Measurements from ENCODE around the gene GREB1. TPM values are rescaled to one million over a fixed set of nuclear protein-coding genes. Genes with fewer than 3 reads are reported as not detected.

Gene GREB1
- total and polyA plus RNA-seq, 7 experiments from 2014 or later: 0.14 to 0.82 (median 0.25) TPM; not detected in 3

GRCh38 chr2:11582862-11583752 lies 49.3 kb downstream of the GREB1 start:
- H3K27ac ChIP-seq (ENCODE audit: low read depth, low read length): no peak overlapping the region
- ATAC-seq (peak; percentile 54), DNase-seq (peak; percentile 8 to 72 (median 37))
- H3K9me3 Mint-ChIP-seq: no peaks in the 10 kb centered on the region
- H3K4me1 Mint-ChIP-seq: peaks cover 0 to 7% (median 3%) of the 10 kb centered on the region in 7 donors
- H3K27me3 ChIP-seq (ENCODE audit: control insufficient read depth in 2 of 2, insufficient read depth in 2 of 2, low read length in 2 of 2): peaks cover 0 to 3% of the 10 kb centered on the region in 2 donors
- no peak overlapping the region for H3K4me3 Mint-ChIP-seq
- peaks cover 0 to 4% (median 1%) of the 10 kb centered on the region in 5 donors for H3K27me3 Mint-ChIP-seq
- ChIA-PET POLR2A (interaction anchor here (1.0 kb wide), 1 partner anchor 10 kb away, joined by 3 read pairs; no protein-coding TSS in a partner anchor), CTCF (interaction anchor here (0.5 to 3.6 kb wide), 12 partner anchors 8 to 1513 kb away, joined by 3 to 19 read pairs (median 4); a partner anchor contains a TSS)
- no peaks in the 10 kb centered on the region for H3K4me1 ChIP-seq (ENCODE audit: control insufficient read depth in 2 of 2, insufficient read depth in 2 of 2, low read length in 2 of 2)
- intact Hi-C loops (cut with micrococcal nuclease): loop anchor here (1.0 to 10.0 kb wide), 2 partner anchors 105 to 192 kb away; no protein-coding TSS in a partner anchor
- no peak overlapping the region for H3K27ac Mint-ChIP-seq
- no peaks in the 10 kb centered on the region for H3K36me3 Mint-ChIP-seq
- no peak overlapping the region for H3K4me3 ChIP-seq (ENCODE audit: low read length)
- H3K9me3 ChIP-seq (ENCODE audit: control insufficient read depth in 2 of 3, low read length in 3 of 3): no peaks in the 10 kb centered on the region
- no peaks in the 10 kb centered on the region for H3K36me3 ChIP-seq (ENCODE audit: control insufficient read depth in 2 of 3, insufficient read depth in 3 of 3, low read length in 3 of 3)

- peaks cover 0 to 3% of the 10 kb centered on the region in 2 donors for H3K27me3 ChIP-seq (ENCODE audit: control insufficient read depth in 2 of 2, insufficient read depth in 2 of 2, low read length in 2 of 2)
- H3K4me1 ChIP-seq (ENCODE audit: control insufficient read depth in 2 of 2, insufficient read depth in 2 of 2, low read length in 2 of 2): no peaks in the 10 kb centered on the region
- H3K9me3 ChIP-seq (ENCODE audit: control insufficient read depth in 2 of 3, low read length in 3 of 3): no peaks in the 10 kb centered on the region
- ChIA-PET POLR2A (interaction anchor here (1.0 kb wide), 1 partner anchor 10 kb away, joined by 3 read pairs; no protein-coding TSS in a partner anchor), CTCF (interaction anchor here (0.5 to 3.6 kb wide), 4 partner anchors 107 to 752 kb away, joined by 3 to 19 read pairs (median 4); a partner anchor contains a TSS)
- H3K4me3 ChIP-seq (ENCODE audit: low read length): no peak overlapping the region
- ATAC-seq (peak; percentile 79), DNase-seq (peak; percentile 12 to 86 (median 34))
- Mint-ChIP-seq H3K9me3 (no peaks in the 10 kb centered on the region), H3K4me3 (no peak overlapping the region), H3K27me3 (peaks cover 0 to 4% (median 0%) of the 10 kb centered on the region in 5 donors), H3K36me3 (no peaks in the 10 kb centered on the region), H3K4me1 (peaks cover 0 to 7% (median 3%) of the 10 kb centered on the region in 7 donors), H3K27ac (no peak overlapping the region)
- H3K36me3 ChIP-seq (ENCODE audit: control insufficient read depth in 2 of 3, insufficient read depth in 3 of 3, low read length in 3 of 3): no peaks in the 10 kb centered on the region
- intact Hi-C loops (cut with micrococcal nuclease): loop anchor here in 1 of 2 donors (1.0 to 10.0 kb wide), 4 partner anchors 106 to 752 kb away; no protein-coding TSS in a partner anchor
- no peak overlapping the region for H3K27ac ChIP-seq (ENCODE audit: low read depth, low read length)
Observed at GRCh38 chr2:11583840-11584524, 50.1 kb downstream of the GREB1 start.

DNA sequence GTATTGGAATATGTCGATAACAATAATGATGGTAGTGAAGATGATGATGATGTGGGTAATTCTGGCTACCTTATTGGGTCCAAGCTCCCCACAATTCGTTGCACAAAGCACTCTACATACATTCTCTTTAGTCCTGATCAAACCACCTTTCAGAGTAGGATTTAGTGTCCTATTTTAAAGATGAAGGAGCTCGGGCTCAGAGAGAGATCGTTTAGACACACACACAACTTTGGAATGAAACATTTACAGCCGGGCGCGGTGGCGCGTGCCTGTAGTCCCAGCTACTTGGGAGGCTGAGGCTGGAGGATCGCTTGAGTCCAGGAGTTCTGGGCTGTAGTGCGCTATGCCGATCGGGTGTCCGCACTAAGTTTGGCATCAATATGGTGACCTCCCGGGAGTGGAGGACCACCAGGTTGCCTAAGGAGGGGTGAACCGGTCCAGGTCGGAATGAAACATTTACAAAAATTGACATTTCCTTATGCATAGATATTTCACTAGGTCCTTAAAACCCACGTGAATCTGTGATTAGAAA lies 50.7 kb downstream of the GREB1 start:
- ATAC-seq (no peak), DNase-seq (no peak)
- ChIA-PET POLR2A (no interaction called here), CTCF (interaction anchor here (0.5 to 3.6 kb wide), 3 partner anchors 11 to 752 kb away, joined by 3 to 19 read pairs (median 6); a partner anchor contains a TSS)
- H3K4me3 ChIP-seq (ENCODE audit: low read length): no peak overlapping the region
- H3K4me3 Mint-ChIP-seq: no peak overlapping the region
- H3K27me3 Mint-ChIP-seq: peaks cover 0 to 4% (median 0%) of the 10 kb centered on the region in 5 donors
- H3K27me3 ChIP-seq (ENCODE audit: control insufficient read depth in 2 of 2, insufficient read depth in 2 of 2, low read length in 2 of 2): peaks cover 0 to 3% of the 10 kb centered on the region in 2 donors
- H3K27ac ChIP-seq (ENCODE audit: low read depth, low read length): no peak overlapping the region
- no peaks in the 10 kb centered on the region for H3K36me3 Mint-ChIP-seq
- H3K4me1 Mint-ChIP-seq: peaks cover 0 to 7% (median 3%) of the 10 kb centered on the region in 7 donors
- intact Hi-C loops (cut with micrococcal nuclease): loop anchor here in 1 of 2 donors (1.0 to 10.0 kb wide), 4 partner anchors 106 to 752 kb away; no protein-coding TSS in a partner anchor
- H3K9me3 Mint-ChIP-seq: no peaks in the 10 kb centered on the region
- peak overlapping the region in 1 of 9 donors; percentile 37 for H3K27ac Mint-ChIP-seq
- no peaks in the 10 kb centered on the region for H3K9me3 ChIP-seq (ENCODE audit: control insufficient read depth in 2 of 3, low read length in 3 of 3)
- H3K4me1 ChIP-seq (ENCODE audit: control insufficient read depth in 2 of 2, insufficient read depth in 2 of 2, low read length in 2 of 2): no peaks in the 10 kb centered on the region
- H3K36me3 ChIP-seq (ENCODE audit: control insufficient read depth in 2 of 3, insufficient read depth in 3 of 3, low read length in 3 of 3): no peaks in the 10 kb centered on the region

DNA sequence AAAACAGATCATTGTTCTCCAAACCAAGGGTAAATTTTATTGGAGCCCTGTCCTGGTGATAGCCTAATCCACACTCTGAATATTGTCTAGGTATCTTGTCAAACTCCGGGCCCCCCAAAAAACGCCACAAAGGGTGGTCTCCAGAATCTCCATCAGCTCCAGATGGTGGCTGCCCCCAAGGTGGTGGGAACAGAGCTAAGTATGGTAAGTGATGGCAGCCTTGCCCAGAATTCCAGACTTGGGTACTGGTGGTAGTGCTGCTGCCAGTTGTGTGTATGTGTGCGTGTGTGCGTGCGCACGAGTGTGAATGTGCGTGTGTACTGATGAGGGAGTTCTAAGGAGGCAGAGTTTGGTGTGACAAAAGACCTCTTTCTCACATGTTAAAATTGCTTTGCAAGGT lies 51.2 kb downstream of the GREB1 start:
- ChIA-PET CTCF (interaction anchor here (0.5 to 1.9 kb wide), 2 partner anchors 12 to 753 kb away, joined by 3 to 6 read pairs; no protein-coding TSS in a partner anchor), POLR2A (no interaction called here)
- H3K27ac Mint-ChIP-seq: peak overlapping the region in 1 of 9 donors; percentile 37
- peaks cover 0 to 7% (median 3%) of the 10 kb centered on the region in 7 donors for H3K4me1 Mint-ChIP-seq
- no peaks in the 10 kb centered on the region for H3K9me3 Mint-ChIP-seq
- intact Hi-C loops (cut with micrococcal nuclease): loop anchor here in 1 of 2 donors (10.0 kb wide), 1 partner anchor 190 kb away; no protein-coding TSS in a partner anchor
- no peaks in the 10 kb centered on the region for H3K36me3 ChIP-seq (ENCODE audit: control insufficient read depth in 2 of 3, insufficient read depth in 3 of 3, low read length in 3 of 3)
- H3K27me3 ChIP-seq (ENCODE audit: control insufficient read depth in 2 of 2, insufficient read depth in 2 of 2, low read length in 2 of 2): peaks cover 0 to 3% of the 10 kb centered on the region in 2 donors
- no peak for DNase-seq
- no peak overlapping the region for H3K4me3 Mint-ChIP-seq
- H3K36me3 Mint-ChIP-seq: no peaks in the 10 kb centered on the region
- H3K4me1 ChIP-seq (ENCODE audit: control insufficient read depth in 2 of 2, insufficient read depth in 2 of 2, low read length in 2 of 2): no peaks in the 10 kb centered on the region
- H3K4me3 ChIP-seq (ENCODE audit: low read length): no peak overlapping the region
- H3K27me3 Mint-ChIP-seq: peaks cover 0 to 4% (median 0%) of the 10 kb centered on the region in 5 donors
- H3K9me3 ChIP-seq (ENCODE audit: control insufficient read depth in 2 of 3, low read length in 3 of 3): no peaks in the 10 kb centered on the region
- no peak for ATAC-seq
- H3K27ac ChIP-seq (ENCODE audit: low read depth, low read length): no peak overlapping the region

- intact Hi-C loops (cut with micrococcal nuclease): loop anchor here (2.0 to 10.0 kb wide), 2 partner anchors 186 to 190 kb away; no protein-coding TSS in a partner anchor
- no peak for ATAC-seq
- Histone ChIP-seq H3K36me3 (ENCODE audit: control insufficient read depth in 2 of 3, insufficient read depth in 3 of 3, low read length in 3 of 3) (no peaks in the 10 kb centered on the region), H3K4me3 (ENCODE audit: low read length) (no peak overlapping the region), H3K27ac (ENCODE audit: low read depth, low read length) (no peak overlapping the region), H3K4me1 (ENCODE audit: control insufficient read depth in 2 of 2, insufficient read depth in 2 of 2, low read length in 2 of 2) (no peaks in the 10 kb centered on the region), H3K9me3 (ENCODE audit: control insufficient read depth in 2 of 3, low read length in 3 of 3) (no peaks in the 10 kb centered on the region), H3K27me3 (ENCODE audit: control insufficient read depth in 2 of 2, insufficient read depth in 2 of 2, low read length in 2 of 2) (peaks cover 0 to 3% of the 10 kb centered on the region in 2 donors)
- ChIA-PET CTCF (no interaction called here), POLR2A (no interaction called here)
- no peak overlapping the region for H3K27ac Mint-ChIP-seq
- H3K36me3 Mint-ChIP-seq: no peaks in the 10 kb centered on the region
- no peak overlapping the region for H3K4me3 Mint-ChIP-seq
- peaks cover 0 to 7% (median 3%) of the 10 kb centered on the region in 7 donors for H3K4me1 Mint-ChIP-seq
- DNase-seq: no peak
- H3K9me3 Mint-ChIP-seq: no peaks in the 10 kb centered on the region
- peaks cover 0 to 4% (median 0%) of the 10 kb centered on the region in 5 donors for H3K27me3 Mint-ChIP-seq
Observed at GRCh38 chr2:11588228-11589110, 54.6 kb downstream of the GREB1 start.

Data from naive thymus-derived CD4-positive, alpha-beta T cell (primary cell).